Measurements from ENCODE around the gene EFEMP2.
"Not testable (repeated sequence)": the region's sequence is repeated elsewhere in the genome, so short reads cannot be mapped to it uniquely, and the experiment has no call there.

EFEMP2 gene

GRCh38 chr11:65854161-65854592 is 18.4 kb downstream of the EFEMP2 start:
- DNase-seq (ENCODE audit: low read depth): no peak

GRCh38 chr11:65853246-65853979 is 19.2 kb downstream of the EFEMP2 start:
- no peak for DNase-seq (ENCODE audit: low read depth)

- no peak for DNase-seq (ENCODE audit: low read depth)
Observed at GRCh38 chr11:65852508-65853245, 19.9 kb downstream of the EFEMP2 start.

GRCh38 chr11:65851811-65852507 is 20.6 kb downstream of the EFEMP2 start:
- no peak for DNase-seq (ENCODE audit: low read depth)

- DNase-seq (ENCODE audit: low read depth): no peak
Observed at GRCh38 chr11:65851083-65851579, 21.5 kb downstream of the EFEMP2 start.

- DNase-seq (ENCODE audit: low read depth): no peak
Observed at GRCh38 chr11:65850217-65851082, 22.1 kb downstream of the EFEMP2 start.

GRCh38 chr11:65849771-65850216 is 22.8 kb downstream of the EFEMP2 start:
- DNase-seq (ENCODE audit: low read depth): no peak

GRCh38 chr11:65849366-65849765 is 23.2 kb downstream of the EFEMP2 start:
- no peak for DNase-seq (ENCODE audit: low read depth)

GRCh38 chr11:65848693-65849092 is 23.9 kb downstream of the EFEMP2 start:
- not testable (repeated sequence) for DNase-seq (ENCODE audit: low read depth)

GRCh38 chr11:65847746-65848145 is 24.9 kb downstream of the EFEMP2 start:
- DNase-seq (ENCODE audit: low read depth): no peak

GRCh38 chr11:65844231-65844872 is 28.2 kb downstream of the EFEMP2 start:
- no peak for DNase-seq (ENCODE audit: low read depth)

GRCh38 chr11:65843811-65844210 is 28.8 kb downstream of the EFEMP2 start:
- DNase-seq (ENCODE audit: low read depth): no peak

GRCh38 chr11:65842144-65842543 is 30.5 kb downstream of the EFEMP2 start:
- DNase-seq (ENCODE audit: low read depth): no peak

- no peak for DNase-seq (ENCODE audit: low read depth)
Observed at GRCh38 chr11:65834202-65834601, 38.4 kb downstream of the EFEMP2 start.

GRCh38 chr11:65833297-65834030 is 39.1 kb downstream of the EFEMP2 start, which contains the start of gene SNX32:
Gene SNX32 (plus strand): TSS chr11:65833963. CDS start chr11:65834066, 103 bp downstream.
- peak; percentile 93 for DNase-seq (ENCODE audit: low read depth)

GRCh38 chr11:65832231-65832630 is 40.4 kb downstream of the EFEMP2 start:
- DNase-seq (ENCODE audit: low read depth): not testable (repeated sequence)

GRCh38 chr11:65829459-65829858 is 43.1 kb downstream of the EFEMP2 start:
- DNase-seq (ENCODE audit: low read depth): no peak

GRCh38 chr11:65826984-65827735 is 45.4 kb downstream of the EFEMP2 start:
- no peak for DNase-seq (ENCODE audit: low read depth)

GRCh38 chr11:65822776-65823528 is 49.6 kb downstream of the EFEMP2 start:
- no peak for DNase-seq (ENCODE audit: low read depth)
